ENCODE results near the gene TBX2.
A peak's percentile ranks its signal among the peaks of the same experiment; 100 is the strongest.

Gene TBX2

DNA sequence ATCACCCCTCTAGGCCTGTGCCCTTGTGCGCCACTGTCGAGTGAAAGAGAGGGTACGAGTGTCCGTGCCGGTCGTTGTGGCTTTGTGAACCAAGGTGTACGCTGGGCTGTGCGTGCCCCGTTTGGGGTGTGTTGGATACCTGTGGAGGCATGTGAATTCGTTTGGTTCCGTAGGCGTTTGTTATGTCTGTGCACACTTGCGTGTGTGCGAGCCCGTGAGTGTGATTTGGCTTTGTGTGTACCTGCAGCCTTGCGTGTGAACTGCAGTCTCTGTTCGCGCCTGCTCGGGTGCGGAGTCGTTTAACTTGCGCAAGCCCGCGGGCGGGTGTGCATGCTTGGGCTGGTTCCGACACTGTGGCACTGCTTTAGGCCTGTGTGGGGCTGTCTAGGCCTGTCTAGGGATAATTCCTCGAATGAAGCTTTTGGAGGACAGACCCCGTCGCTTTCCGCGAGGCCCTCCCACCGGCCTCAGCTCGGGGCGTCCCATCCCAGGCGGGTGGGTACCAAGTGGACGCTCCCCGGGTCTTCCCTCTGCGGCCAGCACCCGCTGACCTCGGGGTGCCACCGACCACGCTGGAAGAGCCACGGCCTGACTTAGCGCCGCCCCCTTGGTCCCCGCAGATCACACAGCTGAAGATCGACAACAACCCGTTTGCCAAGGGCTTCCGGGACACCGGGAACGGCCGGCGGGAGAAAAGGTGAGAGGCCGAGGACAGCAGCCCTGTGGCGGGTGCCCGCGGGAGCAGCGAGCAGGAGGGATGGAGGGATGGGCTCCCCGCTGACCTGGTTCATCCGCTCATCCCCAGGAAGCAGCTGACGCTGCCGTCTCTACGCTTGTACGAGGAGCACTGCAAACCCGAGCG, 4.4 kb downstream of the TBX2 start:
- DNase-seq: peak; percentile 23

DNA sequence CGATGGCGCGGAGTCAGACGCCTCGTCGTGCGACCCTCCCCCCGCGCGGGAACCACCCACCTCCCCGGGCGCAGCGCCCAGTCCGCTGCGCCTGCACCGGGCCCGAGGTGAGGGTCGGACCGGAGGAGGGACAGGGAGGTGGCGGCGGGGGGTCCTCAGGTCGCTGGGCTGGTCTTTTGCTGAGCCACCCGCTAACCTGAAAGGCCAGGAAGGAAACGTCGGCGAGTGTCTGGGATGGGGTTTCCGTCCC, 4.9 kb downstream of the TBX2 start:
- DNase-seq: no peak

DNA sequence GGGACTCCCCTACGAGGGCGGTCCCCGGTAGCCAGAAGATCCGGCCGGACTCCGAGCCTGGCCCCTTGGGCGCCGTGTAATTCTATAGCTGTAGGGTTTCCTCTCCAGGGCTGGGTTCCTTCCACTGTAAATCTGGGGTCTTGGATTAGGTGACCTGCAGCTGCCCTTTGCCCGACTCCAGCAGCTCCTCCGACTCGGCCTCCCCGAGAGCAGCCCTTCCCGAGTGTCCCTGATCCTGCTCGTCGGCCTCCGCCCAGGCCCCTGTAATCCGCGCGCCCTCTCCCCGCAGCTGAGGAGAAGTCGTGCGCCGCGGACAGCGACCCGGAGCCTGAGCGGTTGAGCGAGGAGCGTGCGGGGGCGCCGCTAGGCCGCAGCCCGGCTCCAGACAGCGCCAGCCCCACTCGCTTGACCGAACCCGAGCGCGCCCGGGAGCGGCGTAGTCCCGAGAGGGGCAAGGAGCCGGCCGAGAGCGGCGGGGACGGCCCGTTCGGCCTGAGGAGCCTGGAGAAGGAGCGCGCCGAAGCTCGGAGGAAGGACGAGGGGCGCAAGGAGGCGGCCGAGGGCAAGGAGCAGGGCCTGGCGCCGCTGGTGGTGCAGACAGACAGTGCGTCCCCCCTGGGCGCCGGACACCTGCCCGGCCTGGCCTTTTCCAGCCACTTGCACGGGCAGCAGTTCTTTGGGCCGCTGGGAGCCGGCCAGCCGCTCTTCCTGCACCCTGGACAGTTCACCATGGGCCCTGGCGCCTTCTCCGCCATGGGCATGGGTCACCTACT, 5.5 kb downstream of the TBX2 start:
- DNase-seq: no peak

DNA sequence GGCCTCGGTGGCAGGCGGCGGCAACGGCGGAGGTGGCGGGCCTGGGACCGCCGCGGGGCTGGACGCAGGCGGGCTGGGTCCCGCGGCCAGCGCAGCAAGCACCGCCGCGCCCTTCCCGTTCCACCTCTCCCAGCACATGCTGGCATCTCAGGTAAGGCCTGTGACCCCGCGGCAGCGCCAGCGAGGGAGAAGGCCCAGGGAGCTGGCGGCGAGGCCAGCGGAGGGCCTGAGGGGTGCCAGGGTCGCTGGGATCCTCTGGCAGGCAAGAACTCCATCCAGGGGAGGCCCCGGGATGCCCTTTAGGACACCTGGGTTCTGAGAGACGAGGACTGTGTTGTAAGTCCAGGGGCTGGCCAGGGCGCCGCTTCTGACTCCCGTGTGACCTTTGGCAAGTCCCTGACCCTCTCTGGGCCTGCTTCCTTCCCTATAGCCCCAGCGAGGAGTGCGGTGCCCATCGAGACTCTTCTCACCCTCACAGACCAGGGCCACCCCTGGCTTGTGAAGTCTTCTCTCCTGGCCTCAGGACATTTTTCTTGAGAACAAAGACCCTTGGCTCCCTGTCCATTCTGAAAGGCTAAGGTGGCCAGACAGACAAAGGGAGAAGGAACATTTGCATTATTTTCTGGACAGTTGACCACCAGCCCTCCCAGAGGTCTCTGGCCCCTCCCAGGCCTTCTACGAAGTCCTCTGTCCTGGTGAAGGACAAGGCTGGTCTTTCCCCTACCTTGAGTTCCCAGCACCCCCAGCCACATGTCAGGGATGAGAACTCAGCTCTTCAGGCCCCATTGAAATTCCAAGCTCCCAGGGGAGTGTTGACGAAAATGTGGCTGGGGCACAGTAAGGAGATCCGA, 6.3 kb downstream of the TBX2 start:
- no peak for DNase-seq

DNA sequence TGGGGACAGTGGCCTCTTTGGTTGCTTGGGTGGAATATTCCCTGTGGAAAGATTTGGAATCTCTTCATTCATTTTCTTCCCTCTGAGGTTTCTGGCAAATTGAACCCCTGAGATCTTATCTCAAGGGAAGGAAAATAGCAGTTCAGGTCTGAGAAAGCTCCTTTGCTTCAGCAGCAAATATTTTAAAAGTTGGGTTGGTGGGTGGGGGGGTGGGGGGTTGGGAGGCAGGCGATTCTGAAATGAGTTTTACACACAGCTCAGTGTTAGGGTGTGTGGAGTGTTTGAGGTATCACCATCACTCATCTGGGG, 6.8 kb downstream of the TBX2 start:
- no peak for DNase-seq

DNA sequence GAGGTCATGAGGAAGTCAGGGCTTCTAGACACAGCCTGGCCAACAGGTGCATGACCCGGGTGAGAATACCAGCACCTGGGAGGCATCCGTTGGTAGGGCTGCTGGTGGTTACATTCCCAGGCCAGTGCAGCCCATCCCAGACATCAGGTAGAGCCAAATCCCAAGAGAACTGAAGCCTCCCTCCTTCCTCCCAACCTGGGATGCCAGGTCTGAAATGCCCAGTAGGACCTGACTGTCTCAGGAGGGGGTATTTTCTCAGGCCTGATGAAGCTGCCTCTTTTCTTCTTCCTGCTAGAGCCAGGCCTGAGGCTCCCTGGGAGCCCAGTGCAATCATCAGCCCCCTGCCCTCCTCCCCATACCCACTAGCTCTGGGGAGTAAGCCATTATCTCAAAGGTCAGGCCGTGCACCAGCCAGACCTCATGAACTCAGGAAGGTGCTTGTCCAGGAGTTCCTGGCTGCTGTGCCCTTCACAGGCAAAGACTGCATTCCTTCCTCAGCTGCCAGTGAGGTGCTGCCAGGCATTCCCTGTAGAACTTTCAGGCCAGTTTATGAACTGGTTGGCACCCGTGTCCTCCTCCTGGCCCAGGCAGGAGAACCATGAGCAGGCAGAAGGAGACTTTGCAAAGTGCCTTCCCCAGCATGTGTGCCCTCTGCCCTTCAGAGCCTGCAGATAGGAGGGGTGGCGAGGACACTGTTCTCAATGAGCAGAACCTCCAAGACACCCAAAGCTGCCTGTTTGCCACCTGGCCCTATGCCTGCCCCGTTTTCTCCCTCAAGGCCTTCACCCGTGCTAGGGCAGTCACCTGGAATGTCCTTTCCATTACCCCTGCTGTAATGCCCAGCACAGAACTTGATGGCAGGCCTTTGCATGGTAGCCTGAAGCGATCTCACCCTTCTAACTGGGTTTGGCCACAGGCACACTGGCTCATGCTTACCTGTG, 7.6 kb downstream of the TBX2 start:
- no peak for DNase-seq

DNA sequence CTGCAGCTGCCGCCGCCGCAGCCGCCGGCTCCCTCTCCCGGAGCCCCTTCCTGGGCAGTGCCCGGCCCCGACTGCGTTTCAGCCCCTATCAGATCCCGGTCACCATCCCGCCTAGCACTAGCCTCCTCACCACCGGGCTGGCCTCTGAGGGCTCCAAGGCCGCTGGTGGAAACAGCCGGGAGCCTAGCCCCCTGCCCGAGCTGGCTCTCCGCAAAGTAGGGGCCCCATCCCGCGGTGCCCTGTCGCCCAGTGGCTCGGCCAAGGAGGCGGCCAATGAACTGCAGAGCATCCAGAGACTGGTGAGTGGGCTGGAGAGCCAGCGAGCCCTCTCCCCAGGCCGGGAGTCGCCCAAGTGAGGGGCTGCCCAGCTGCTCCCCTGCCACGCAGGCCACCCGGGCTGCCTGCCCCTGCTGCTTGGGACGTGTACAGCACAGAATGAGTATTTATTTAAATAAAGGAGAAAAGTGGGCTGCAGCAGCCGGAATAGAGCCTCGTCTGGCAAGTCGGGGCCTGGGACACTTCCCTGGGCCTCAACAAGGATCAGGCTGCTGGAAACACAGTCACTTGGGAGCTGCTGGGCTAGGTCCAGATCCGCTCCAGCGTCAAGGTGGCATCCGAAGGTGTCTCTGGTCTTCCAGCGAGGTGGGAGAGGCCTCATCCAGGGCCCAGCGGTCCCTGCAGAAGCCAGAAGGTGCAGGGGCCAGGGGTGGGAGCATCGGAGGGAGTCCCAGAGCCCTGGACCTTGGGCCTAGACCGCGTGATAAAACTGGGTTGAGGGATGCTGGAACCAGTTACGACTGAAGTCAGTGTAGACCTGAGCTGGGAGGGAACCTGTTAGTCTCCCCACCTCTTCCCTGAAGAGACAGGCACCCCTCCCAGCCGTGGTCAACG, 8.8 kb downstream of the TBX2 start:
- DNase-seq: no peak

DNA sequence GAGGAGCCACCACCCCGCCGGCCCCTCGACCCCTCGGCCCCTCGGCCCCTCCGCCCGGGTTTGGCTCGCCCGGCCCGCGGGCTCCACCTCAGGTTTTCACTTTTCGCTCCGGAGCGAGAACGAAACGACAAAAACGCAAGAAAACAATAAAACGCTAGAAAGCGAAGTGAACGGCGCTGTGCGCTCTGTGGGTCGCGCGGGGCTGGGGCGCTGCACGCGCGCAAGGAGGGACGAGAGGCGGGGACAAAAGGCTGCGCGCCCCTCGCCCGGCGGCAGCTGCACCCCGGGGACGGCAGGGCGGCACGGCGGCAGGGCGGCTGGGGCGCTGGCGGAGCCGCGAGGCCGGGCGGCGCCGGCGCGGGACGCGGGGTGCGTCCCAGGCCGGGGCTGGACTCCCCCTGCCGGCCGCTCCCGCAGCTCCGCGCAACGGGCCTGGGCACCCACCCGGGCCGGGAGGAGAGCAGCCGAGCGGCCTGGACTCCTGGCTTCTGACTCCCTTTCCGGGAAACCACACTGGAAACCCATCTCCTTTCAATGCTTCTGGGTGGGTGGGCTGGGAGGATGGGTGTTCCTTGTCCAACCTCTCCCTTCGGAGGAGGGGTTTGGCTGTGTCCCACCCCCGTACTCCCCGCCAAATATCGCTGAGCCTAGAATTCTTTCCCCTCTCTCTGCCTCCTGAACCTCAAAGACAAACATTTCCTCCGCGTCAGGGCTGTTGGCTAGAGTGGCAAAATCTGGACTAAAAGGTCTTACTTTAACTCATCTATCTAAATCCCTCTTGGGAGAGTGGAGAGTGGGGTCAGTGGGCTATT, 9.9 kb downstream of the TBX2 start:
- peak; percentile 15 for DNase-seq

DNA sequence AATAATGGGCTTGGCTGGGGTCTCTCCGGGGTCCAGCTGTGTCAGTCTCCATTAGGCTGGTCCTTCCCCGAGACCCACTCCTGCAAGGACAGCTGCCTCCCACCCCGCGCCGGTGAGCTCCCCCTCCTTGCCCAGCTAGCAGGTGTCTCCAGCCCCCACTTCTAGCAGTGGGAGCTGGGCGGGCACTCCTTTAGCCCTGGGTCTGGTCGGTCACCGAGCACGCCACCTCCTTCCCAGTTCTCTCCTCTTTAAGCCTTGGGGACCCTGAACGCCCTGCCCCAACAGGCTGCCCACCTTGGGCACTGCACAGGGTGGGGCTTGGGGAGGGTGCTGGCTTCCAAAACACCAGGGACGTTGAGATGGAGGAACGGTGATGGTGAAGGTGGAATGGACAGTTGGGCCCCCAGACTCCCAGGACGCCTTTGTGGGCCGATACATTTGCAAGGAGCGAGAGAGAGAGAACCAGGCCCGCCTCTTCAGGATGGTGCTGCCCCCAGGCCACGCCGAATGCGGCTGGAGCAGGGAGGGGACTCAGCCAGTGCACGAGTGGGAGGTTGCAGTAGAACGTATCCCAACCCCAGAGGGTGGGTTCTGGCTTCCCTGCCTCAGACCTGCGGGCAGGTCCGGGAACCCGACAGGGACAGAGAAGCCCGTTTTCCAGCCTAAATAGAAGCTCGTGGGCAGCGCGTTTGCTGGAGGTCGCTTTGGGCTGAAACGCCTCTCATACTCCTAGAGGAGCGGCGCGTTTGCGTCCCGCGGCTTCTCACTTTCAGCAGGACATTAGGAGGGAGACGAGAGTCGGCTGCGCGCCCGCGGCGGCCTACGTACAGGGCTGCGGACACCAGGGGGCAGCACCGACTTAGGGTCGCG, 10.7 kb downstream of the TBX2 start:
- DNase-seq: peak; percentile 25

DNA sequence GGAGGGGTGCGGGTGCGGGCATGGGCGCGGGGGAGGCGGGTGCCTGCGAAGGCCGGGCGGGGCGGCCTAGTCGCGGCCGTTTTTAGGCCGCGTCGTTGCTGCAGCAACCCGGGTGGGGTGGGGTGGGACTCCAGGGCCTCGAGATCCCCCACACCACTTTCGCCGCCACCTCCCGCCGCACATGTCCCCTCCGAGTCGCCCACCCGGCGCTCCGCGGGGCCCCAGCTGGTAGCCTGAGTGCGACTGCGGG, 11.3 kb downstream of the TBX2 start:
- no peak for DNase-seq

DNA sequence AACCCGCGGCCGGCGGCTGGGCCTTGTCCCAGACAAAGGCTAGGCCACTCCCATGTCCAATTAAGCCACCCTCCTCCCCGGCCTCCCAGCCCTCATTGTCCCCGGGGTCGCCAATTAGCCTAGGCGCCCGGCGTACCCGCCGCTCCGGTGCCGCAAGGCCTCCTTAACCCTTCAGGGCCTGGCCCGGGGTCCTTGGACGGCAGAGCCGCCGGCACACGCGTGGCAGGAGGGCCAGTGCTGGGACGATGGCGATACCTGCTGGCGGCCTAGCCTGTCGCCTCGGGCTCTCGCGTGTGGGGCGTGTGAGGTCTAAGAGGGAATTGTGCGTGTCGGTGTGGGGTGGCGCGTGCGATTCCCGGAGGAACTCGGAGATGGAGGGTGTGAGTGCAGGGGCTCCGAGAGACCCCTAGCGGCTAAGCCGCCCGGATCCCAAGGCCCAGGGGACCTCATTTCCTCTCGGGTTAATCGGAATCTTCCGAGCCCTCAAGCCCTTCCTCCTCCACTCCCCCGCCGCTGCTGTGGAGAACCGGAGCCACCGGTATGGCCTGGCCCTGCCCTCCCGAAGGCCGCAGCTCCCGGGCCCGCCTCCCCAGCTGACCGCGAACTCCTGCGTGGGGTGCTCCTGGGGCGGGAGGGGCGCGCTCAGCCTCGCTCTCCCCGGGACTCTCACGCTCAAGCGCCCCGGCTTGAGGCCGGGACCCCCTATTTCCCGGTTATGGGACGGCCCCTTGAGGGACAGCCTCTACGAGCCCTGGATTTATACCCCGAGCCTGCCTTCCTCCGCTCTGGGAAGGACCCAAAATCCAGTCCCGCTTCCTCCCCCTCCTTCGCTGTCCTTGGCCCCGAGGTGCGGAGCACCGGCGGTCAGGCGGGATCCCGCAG, 11.9 kb downstream of the TBX2 start:
- peak; percentile 40 for DNase-seq

DNA sequence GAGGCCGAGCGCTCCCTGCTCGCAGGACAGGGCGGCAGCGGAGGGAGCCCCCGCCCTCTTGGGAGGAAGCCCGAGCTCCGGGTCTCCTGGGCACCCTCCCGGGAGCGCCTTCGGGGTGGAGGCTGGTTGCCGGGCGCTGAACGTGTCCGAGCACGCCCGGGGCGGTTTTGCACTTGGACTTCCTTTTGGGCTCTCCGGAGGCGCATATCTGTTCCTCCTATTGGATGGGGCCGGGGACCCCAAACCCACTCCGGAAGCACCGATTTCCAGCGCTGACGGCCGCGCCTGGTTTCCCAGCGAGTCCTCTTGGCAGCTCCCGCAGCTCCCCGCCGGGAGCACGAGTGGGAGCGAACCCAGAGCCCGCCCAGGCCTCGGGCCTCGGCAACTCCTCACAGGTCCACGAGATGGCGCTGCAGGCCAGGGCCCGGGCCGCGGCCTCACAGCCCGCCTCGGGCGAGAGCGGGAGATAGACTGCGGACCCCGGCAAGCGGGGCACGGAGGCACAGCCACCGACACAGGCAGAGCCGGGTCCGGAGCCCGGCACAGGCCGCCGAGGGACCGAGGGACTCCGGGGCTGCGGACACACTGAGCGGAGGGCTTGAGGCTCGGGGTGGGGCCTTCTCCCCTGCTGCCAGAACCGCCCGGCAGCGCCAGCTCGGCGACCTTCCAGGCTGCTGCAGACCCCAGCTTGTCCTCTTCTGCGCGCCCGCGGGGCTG, 12.7 kb downstream of the TBX2 start:
- DNase-seq: peak; percentile 56

DNA sequence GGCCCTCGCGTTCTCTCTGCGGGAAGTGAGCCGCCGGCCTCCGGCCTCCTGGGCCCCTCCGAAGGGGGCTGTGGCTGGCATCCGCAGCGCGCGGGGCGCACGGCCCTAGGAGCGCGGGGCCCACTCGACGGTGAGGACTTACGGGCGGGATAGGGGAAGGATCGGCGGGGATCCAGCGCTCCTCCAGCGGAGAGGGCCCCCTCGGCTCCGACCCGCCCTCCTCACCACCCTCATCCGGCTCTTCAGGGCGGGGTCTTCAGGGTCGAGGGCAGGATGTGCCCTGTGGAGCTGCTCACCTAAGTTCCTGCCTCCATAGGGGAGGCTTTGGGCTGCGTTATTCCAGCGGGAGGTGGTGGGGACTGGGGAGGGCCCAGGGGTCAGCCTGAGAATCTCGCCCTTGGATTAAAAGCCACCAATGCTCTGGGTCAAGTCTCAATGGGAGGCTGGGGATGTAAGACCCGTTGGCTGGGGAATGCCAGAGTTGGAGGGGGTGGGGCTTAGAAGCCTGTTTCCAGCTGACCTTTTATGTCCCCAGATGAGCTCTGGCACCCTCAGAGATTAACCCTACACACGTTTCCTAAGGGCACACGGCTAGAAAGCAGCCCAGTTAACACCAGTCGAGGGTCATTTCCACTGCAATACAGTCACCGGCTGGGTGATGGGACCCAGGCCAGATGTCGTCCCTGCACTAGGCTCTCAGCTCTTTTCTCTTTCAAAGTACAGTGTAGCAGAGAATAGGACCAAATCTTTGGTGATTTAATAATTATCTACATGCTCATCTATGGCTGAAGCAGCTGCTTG, 13.4 kb downstream of the TBX2 start:
- no peak for DNase-seq

DNA sequence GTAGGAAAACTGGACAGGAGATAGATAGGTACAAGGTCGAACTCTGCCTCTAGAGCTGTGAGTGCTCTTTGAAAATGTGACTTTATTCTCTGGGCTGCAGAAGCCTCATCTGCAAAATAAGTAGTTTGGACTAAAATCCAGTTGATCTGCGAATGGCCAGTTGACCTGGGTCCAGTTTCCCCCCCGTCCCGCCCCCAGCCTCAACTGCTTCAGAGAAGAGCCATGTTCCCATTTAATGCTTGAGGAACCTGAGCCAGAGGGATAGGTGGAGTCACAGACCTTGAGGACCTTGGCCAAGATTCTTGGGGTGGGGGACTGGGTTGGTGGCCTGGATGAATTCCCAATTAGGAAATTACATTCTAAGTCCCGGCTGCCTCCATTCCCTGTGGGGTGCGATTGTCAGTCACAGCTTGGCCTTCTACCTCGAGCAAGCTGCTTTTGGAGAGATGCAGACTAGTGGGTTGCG, 14.1 kb downstream of the TBX2 start:
- DNase-seq: no peak

DNA sequence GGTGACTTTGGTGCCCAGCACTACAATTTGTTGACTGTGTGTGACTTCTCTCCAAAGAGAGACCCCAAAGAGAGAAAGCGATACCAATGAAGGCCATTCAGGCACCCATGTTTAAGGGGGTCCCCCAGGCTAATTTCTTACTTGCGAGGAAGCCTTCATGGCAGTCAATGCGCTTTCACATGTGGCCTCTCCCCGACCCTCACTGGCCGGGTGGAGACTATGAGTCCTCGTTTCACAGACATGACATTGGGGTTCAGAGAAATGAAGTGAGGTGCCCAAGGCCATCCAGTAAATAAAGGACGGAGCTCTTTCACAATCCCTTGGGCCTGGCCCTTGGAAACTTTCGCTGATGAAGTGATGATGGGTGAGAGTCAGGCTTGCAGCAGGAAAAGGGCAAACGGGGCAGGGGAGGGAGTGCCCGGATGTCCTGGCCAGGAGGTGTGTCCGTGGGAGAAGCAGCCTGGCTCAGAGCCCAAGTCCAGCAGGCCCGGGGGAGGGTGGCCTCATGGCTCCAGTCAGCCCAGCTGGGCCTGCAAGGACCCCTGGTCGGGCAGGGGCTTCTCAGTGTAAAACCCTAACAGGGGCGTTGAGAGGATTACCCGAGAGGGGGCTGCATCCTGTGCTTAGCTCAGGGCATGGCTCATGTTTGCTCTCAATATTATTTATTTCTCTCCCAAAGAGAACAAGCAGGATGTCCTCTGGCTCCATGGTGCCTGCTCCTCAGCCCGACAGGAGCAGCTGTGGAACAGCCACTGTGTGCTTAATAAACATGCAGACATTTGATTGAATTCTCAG, 14.7 kb downstream of the TBX2 start:
- no peak for DNase-seq

DNA sequence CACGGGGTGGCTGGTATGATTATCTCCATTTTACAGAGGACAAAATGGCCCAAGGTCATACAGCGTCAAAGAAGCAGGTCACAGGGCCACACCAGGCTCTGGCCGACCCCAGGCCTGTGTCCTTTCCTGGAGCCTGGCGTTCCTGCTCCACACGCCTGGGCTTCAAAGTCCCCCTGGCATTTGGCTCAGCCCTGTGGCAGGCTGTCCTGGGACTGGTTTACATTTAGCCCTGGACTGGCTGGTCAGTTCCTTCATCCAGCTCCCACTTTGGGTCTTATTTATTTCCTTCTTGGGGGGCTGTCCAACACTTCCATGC, 15.3 kb downstream of the TBX2 start:
- no peak for DNase-seq
